Epithelial cell of esophagus (primary cell): ENCODE data around the gene YPEL2.

Source experiments
- DNase-seq: peaks from one replicate; pipeline ENCODE4 v3.0.0; 2010; ENCODE audit warnings: low read depth
- H3K4me3 ChIP-seq: 2 replicates; pipeline ENCODE4 v1.5.1; 2011; ENCODE audit warnings: mild to moderate bottlenecking, low read length, control low read depth
- CTCF ChIP-seq: IDR thresholded peaks from 2 replicates; pipeline ENCODE4 v1.5.1; 2011; ENCODE audit warnings: low read depth, mild to moderate bottlenecking, low read length, control low read depth, inconsistent platforms; ENCODE audit not compliant: insufficient read depth; ENCODE audit errors: missing control alignments

YPEL2 gene

GRCh38 chr17:59399914-59400313 is 68.5 kb downstream of the YPEL2 start:
- TF ChIP-seq CTCF = no peak
- no peak for DNase-seq
- H3K4me3 ChIP-seq = no peak overlapping the region

GRCh38 chr17:59400858-59401257 is 69.4 kb downstream of the YPEL2 start:
- DNase-seq = no peak
- H3K4me3 ChIP-seq = no peak overlapping the region
- TF ChIP-seq CTCF = no peak

- DNase-seq = no peak
- TF ChIP-seq CTCF = no peak
- no peak overlapping the region for H3K4me3 ChIP-seq
Measured at GRCh38 chr17:59401274-59401673, 69.8 kb downstream of the YPEL2 start.

GRCh38 chr17:59401725-59402124 is 70.3 kb downstream of the YPEL2 start:
- no peak for TF ChIP-seq CTCF
- no peak for DNase-seq
- no peak overlapping the region for H3K4me3 ChIP-seq

GRCh38 chr17:59402760-59403159 is 71.3 kb downstream of the YPEL2 start:
- no peak for TF ChIP-seq CTCF
- DNase-seq = no peak
- H3K4me3 ChIP-seq = no peak overlapping the region

- no peak overlapping the region for H3K4me3 ChIP-seq
- TF ChIP-seq CTCF = no peak
- no peak for DNase-seq
Measured at GRCh38 chr17:59404471-59404870, 73.0 kb downstream of the YPEL2 start.

GRCh38 chr17:59405944-59406705 is 74.7 kb downstream of the YPEL2 start:
- DNase-seq = no peak
- TF ChIP-seq CTCF = no peak
- no peak overlapping the region for H3K4me3 ChIP-seq
